Activated T-helper 1 cell treated with anti-CD3 and anti-CD28 coated beads, Interleukin-12 subunit alpha, Interleukin-12 subunit beta, Interleukin-2, Interleukin-4 antibody, amounts not matched to agents 30 ng/mL and 10 ng/mL and 1 ng/mL, durations not matched to agents 14 hours and 24 hours and 36 hours (primary cell): Measurements from ENCODE around the gene CWH43. TPM values are rescaled to one million over a fixed set of nuclear protein-coding genes. Genes with fewer than 3 reads are reported as not detected.
"Not testable (repeated sequence)": the region's sequence is repeated elsewhere in the genome, so short reads cannot be mapped to it uniquely, and the experiment has no call there.

Experiments used
- DNase-seq: peaks from one replicate; pipeline ENCODE4 v3.0.0; 2021; ENCODE audit warnings: low spot score
- H3K27ac Mint-ChIP-seq: one replicate; pipeline ENCODE4 v1.8.0; 2021; ENCODE audit warnings: mild to moderate bottlenecking, mixed read lengths
- H3K27me3 Mint-ChIP-seq: one replicate; pipeline ENCODE4 v1.8.0; 2022; ENCODE audit warnings: mild to moderate bottlenecking, moderate library complexity, mixed read lengths; ENCODE audit not compliant: insufficient read depth
- H3K36me3 Mint-ChIP-seq: one replicate; pipeline ENCODE4 v1.8.0; 2021; ENCODE audit warnings: low read depth, mixed read lengths
- H3K4me1 Mint-ChIP-seq: one replicate; pipeline ENCODE4 v1.8.0; 2021; ENCODE audit warnings: low read depth, mixed read lengths
- H3K4me3 Mint-ChIP-seq: one replicate; pipeline ENCODE4 v1.8.0; 2021; ENCODE audit warnings: mild to moderate bottlenecking, moderate library complexity, mixed read lengths
- H3K9me3 Mint-ChIP-seq: one replicate; pipeline ENCODE4 v1.8.0; 2021; ENCODE audit warnings: mixed read lengths
- intact Hi-C: fragments of 100-400 bp; cut with micrococcal nuclease; formaldehyde crosslinking; loops from one replicate; pipeline ENCODE4 v1.15.1; 2024
- total RNA-seq: library from RNA; stranded (reverse); gene quantifications from 2 replicates; pipeline ENCODE4 v1.2.3, GENCODE V29; 2022

Gene CWH43
- total RNA-seq, 1 donor from 2014 or later = not detected

GRCh38 chr4:49105248-49105904 lies 119.3 kb downstream of the CWH43 start:
- H3K27ac Mint-ChIP-seq, intact Hi-C loops, H3K4me1 Mint-ChIP-seq, H3K4me3 Mint-ChIP-seq, H3K27me3 Mint-ChIP-seq, DNase-seq: not testable (repeated sequence)
- H3K9me3 Mint-ChIP-seq = peaks cover 73% of the 10 kb centered on the region
- peaks cover 38% of the 10 kb centered on the region for H3K36me3 Mint-ChIP-seq

GRCh38 chr4:49107262-49107661 lies 121.2 kb downstream of the CWH43 start:
- H3K4me1 Mint-ChIP-seq, DNase-seq, H3K4me3 Mint-ChIP-seq, intact Hi-C loops, H3K27me3 Mint-ChIP-seq, H3K27ac Mint-ChIP-seq: not testable (repeated sequence)
- Mint-ChIP-seq H3K9me3 (peaks cover 76% of the 10 kb centered on the region), H3K36me3 (peaks cover 42% of the 10 kb centered on the region)

GRCh38 chr4:49108183-49108978 lies 122.3 kb downstream of the CWH43 start:
- H3K4me1 Mint-ChIP-seq, H3K4me3 Mint-ChIP-seq, H3K27me3 Mint-ChIP-seq, H3K27ac Mint-ChIP-seq, DNase-seq, intact Hi-C loops: not testable (repeated sequence)
- Mint-ChIP-seq H3K9me3 (peaks cover 76% of the 10 kb centered on the region), H3K36me3 (peaks cover 35% of the 10 kb centered on the region)

GRCh38 chr4:49109567-49110166 lies 123.6 kb downstream of the CWH43 start:
- DNase-seq, H3K27ac Mint-ChIP-seq, H3K4me3 Mint-ChIP-seq, H3K27me3 Mint-ChIP-seq, H3K4me1 Mint-ChIP-seq, intact Hi-C loops: not testable (repeated sequence)
- peaks cover 34% of the 10 kb centered on the region for H3K36me3 Mint-ChIP-seq
- peaks cover 70% of the 10 kb centered on the region for H3K9me3 Mint-ChIP-seq

GRCh38 chr4:49110579-49110978 lies 124.5 kb downstream of the CWH43 start:
- intact Hi-C loops, H3K4me1 Mint-ChIP-seq, H3K27me3 Mint-ChIP-seq, H3K27ac Mint-ChIP-seq, DNase-seq, H3K4me3 Mint-ChIP-seq: not testable (repeated sequence)
- Mint-ChIP-seq H3K36me3 (peaks cover 30% of the 10 kb centered on the region), H3K9me3 (peaks cover 65% of the 10 kb centered on the region)

Other genes starting within 250 kb of the CWH43 start
- 70.3 and 80.0 TPM in 2 replicates for gene FRYL, start 206.0 kb upstream of the CWH43 start, total RNA-seq
- 120 and 122 TPM in 2 replicates for gene OCIAD1, start 155.2 kb upstream of the CWH43 start, total RNA-seq
- gene OCIAD2, start 79.5 kb upstream of the CWH43 start, total RNA-seq = 59.6 and 62.5 TPM in 2 replicates